SK-N-SH (cell line): Measurements from ENCODE around the gene ZDHHC21. TPM values are rescaled to one million over a fixed set of nuclear protein-coding genes. Genes with fewer than 3 reads are reported as not detected.

ENCODE experiments used
- CTCF ChIA-PET: fragments of 300-600, 350-600 bp; formaldehyde crosslinking; extraction: SDS; loops from one replicate; lab custom pipeline; 2021; lab: Yijun Ruan, JAX
- POLR2A ChIA-PET: fragments of 350-600 bp; sonication (Branson Sonifier 250); formaldehyde crosslinking; extraction: SDS; loops from one replicate; lab custom pipeline; 2020; ENCODE audit warnings: antibody characterized with exemption, inconsistent platforms; lab: Yijun Ruan, JAX
- DNase-seq: peaks from one replicate; pipeline ENCODE4 v3.0.0; 2012
- H2AFZ ChIP-seq: fragments of 200-600 bp; sonication (generic); 2 replicates; pipeline ENCODE4 v1.8.1; 2016; ENCODE audit warnings: antibody characterized with exemption, mild to moderate bottlenecking, low read depth
- H3F3A ChIP-seq: fragments of 200-600 bp; sonication (generic); replicated peaks from 2 replicates; pipeline ENCODE3; 2016; ENCODE audit warnings: antibody characterized with exemption, mild to moderate bottlenecking; ENCODE audit not compliant: insufficient read depth
- H3K27ac ChIP-seq, 2 experiments: fragments of 200-500 bp in 1 of 2; fragments of 200-600 bp in 1 of 2; sonication (Bioruptor generic) in 1 of 2; sonication (generic), shearing (Covaris generic) in 1 of 2; 2 replicates each; pipeline versions ENCODE4 v1.5.1 to v1.6.1; 2014 to 2016; ENCODE audit warnings: low read depth in 2 of 2, inconsistent platforms in 1 of 2, low read length in 1 of 2, mild to moderate bottlenecking in 1 of 2, mixed read lengths in 1 of 2
- H3K27me3 ChIP-seq: fragments of 200-600 bp; sonication (generic), shearing (Covaris generic); 2 replicates; pipeline ENCODE4 v1.6.1; 2016; ENCODE audit warnings: mixed run types; ENCODE audit not compliant: insufficient read depth
- H3K36me3 ChIP-seq, 2 experiments: fragments of 200-500 bp in 1 of 2; fragments of 200-600 bp in 1 of 2; sonication (Bioruptor generic) in 1 of 2; sonication (generic) in 1 of 2; replicated peaks in 1 of 2; 2 replicates each; pipeline versions ENCODE3 to v1.5.1; 2014 to 2016; ENCODE audit warnings: low read length in 1 of 2, mild to moderate bottlenecking in 1 of 2; ENCODE audit not compliant: insufficient read depth in 2 of 2, control insufficient read depth in 1 of 2
- H3K4me1 ChIP-seq, 2 experiments: fragments of 200-500 bp in 1 of 2; fragments of 200-600 bp in 1 of 2; sonication (Bioruptor generic) in 1 of 2; sonication (generic), shearing (Covaris generic) in 1 of 2; 2 replicates each; pipeline versions ENCODE4 v1.5.1 to v1.6.1; 2014 to 2016; ENCODE audit warnings: low read depth in 1 of 2, low read length in 1 of 2, mixed run types in 1 of 2; ENCODE audit not compliant: insufficient read depth in 2 of 2, control insufficient read depth in 1 of 2
- H3K4me2 ChIP-seq: fragments of 200-600 bp; sonication (generic), shearing (Covaris generic); 2 replicates; pipeline ENCODE4 v1.6.1; 2017; ENCODE audit warnings: mixed run types
- H3K4me3 ChIP-seq, 2 experiments: fragments of 200-500 bp in 1 of 2; fragments of 200-600 bp in 1 of 2; sonication (Bioruptor generic) in 1 of 2; sonication (generic), shearing (Covaris generic) in 1 of 2; 2 replicates each; pipeline versions ENCODE4 v1.5.1 to v1.8.1; 2014 to 2016; ENCODE audit warnings: low read depth in 2 of 2, inconsistent platforms in 1 of 2, low read length in 1 of 2, mild to moderate bottlenecking in 1 of 2, mixed read lengths in 1 of 2, moderate library complexity in 1 of 2
- H3K79me2 ChIP-seq: fragments of 200-600 bp; sonication (generic); 2 replicates; pipeline ENCODE4 v1.8.1; 2017; ENCODE audit warnings: mild to moderate bottlenecking; ENCODE audit not compliant: insufficient read depth
- H3K9ac ChIP-seq: fragments of 200-600 bp; sonication (generic); 2 replicates; pipeline ENCODE4 v1.6.1; 2017; ENCODE audit warnings: mixed run types
- H3K9me2 ChIP-seq: fragments of 200-600 bp; sonication (generic); 2 replicates; pipeline ENCODE4 v1.6.1; 2017; ENCODE audit warnings: mixed run types
- H3K9me3 ChIP-seq: fragments of 200-600 bp; sonication (generic); 2 replicates; pipeline ENCODE4 v1.6.1; 2017; ENCODE audit warnings: mixed run types, mild to moderate bottlenecking, moderate library complexity
- H4K20me1 ChIP-seq: fragments of 200-600 bp; sonication (generic); 2 replicates; pipeline ENCODE4 v1.6.1; 2017; ENCODE audit warnings: mild to moderate bottlenecking, mixed run types; ENCODE audit not compliant: insufficient read depth
- ELF1 ChIP-seq: IDR thresholded peaks from 2 replicates; pipeline ENCODE4 v1.4.0; 2012
- EP300 ChIP-seq, 2 experiments: IDR thresholded peaks; 2 replicates each; pipeline versions ENCODE4 v1.4.0 to v1.6.1; 2012; ENCODE audit warnings: borderline replicate concordance in 1 of 2, low read depth in 1 of 2, low read length in 1 of 2
- FOSL2 ChIP-seq: IDR thresholded peaks from 2 replicates; pipeline ENCODE4 v1.4.0; 2012; ENCODE audit warnings: low read depth, mild to moderate bottlenecking, moderate library complexity, borderline replicate concordance
- FOXM1 ChIP-seq: IDR thresholded peaks from 2 replicates; pipeline ENCODE4 v1.4.0; 2012; ENCODE audit warnings: low read depth, mild to moderate bottlenecking
- MAX ChIP-seq: IDR thresholded peaks from 2 replicates; pipeline ENCODE4 v1.4.0; 2012; ENCODE audit warnings: low read depth
- MXI1 ChIP-seq: IDR thresholded peaks from 2 replicates; pipeline ENCODE4 v1.6.1; 2012; ENCODE audit warnings: mild to moderate bottlenecking, low read depth, low read length, improper control_type of control experiment
- NFIC ChIP-seq: IDR thresholded peaks from 2 replicates; pipeline ENCODE4 v1.4.0; 2012; ENCODE audit warnings: borderline replicate concordance
- NRF1 ChIP-seq: IDR thresholded peaks from 2 replicates; pipeline ENCODE4 v1.6.1; 2012; ENCODE audit warnings: low read depth, mild to moderate bottlenecking, low read length
- PBX3 ChIP-seq: IDR thresholded peaks from 2 replicates; pipeline ENCODE4; 2012
- RAD21 ChIP-seq: IDR thresholded peaks from 2 replicates; pipeline ENCODE4 v1.6.1; 2012; ENCODE audit warnings: mild to moderate bottlenecking, low read length
- REST ChIP-seq: IDR thresholded peaks from 2 replicates; pipeline ENCODE4 v1.6.1; 2012; ENCODE audit warnings: mild to moderate bottlenecking, low read depth, low read length, moderate library complexity
- RXRA ChIP-seq: IDR thresholded peaks from 2 replicates; pipeline ENCODE4 v1.4.0; 2012; ENCODE audit warnings: low read depth, mild to moderate bottlenecking, borderline replicate concordance
- SIN3A ChIP-seq: IDR thresholded peaks from 2 replicates; pipeline ENCODE4 v1.6.1; 2012; ENCODE audit warnings: low read depth, mild to moderate bottlenecking, low read length, moderate library complexity, borderline replicate concordance
- SMC3 ChIP-seq: IDR thresholded peaks from 2 replicates; pipeline ENCODE4 v1.6.1; 2012; ENCODE audit warnings: low read depth, low read length, improper control_type of control experiment
- TAF1 ChIP-seq: IDR thresholded peaks from 2 replicates; pipeline ENCODE4 v1.6.1; 2012; ENCODE audit warnings: low read depth, mild to moderate bottlenecking, low read length, moderate library complexity, borderline replicate concordance
- TCF12 ChIP-seq: IDR thresholded peaks from 2 replicates; pipeline ENCODE4 v1.4.0; 2012
- USF1 ChIP-seq: IDR thresholded peaks from 2 replicates; pipeline ENCODE4 v1.4.0; 2012; ENCODE audit warnings: low read depth, borderline replicate concordance
- USF2 ChIP-seq: fragments of 150-350 bp; IDR thresholded peaks from 2 replicates; pipeline ENCODE4 v1.6.1; 2017; ENCODE audit warnings: antibody characterized with exemption, low read length, low read depth, borderline replicate concordance
- YY1 ChIP-seq: IDR thresholded peaks from 2 replicates; pipeline ENCODE4 v1.4.0; 2012; ENCODE audit warnings: low read depth, mild to moderate bottlenecking
- WGBS: methylation state at CpG from one replicate; pipeline ENCODE4 v1.1.6; 2017; ENCODE audit warnings: low lambda C conversion rate; 5-methylcytosine and 5-hydroxymethylcytosine counted together
- polyA plus RNA-seq, 3 experiments: library from polyadenylated mRNA; depleted of rRNA; stranded (reverse); fragments of >200 nt; gene quantifications; 2 replicates each; pipeline ENCODE4 v1.2.3, GENCODE V29; 2012

The ZDHHC21 gene
- polyA plus RNA-seq, 1 of the 3 experiments (the other 2 are of a cell fraction), result 2.9 TPM

- POLR2A ChIA-PET, result no interaction called here
- no peaks in the 10 kb centered on the region for H3F3A ChIP-seq
- H3K79me2 ChIP-seq, result no peaks in the 10 kb centered on the region
- no peaks in the 10 kb centered on the region for H3K9me2 ChIP-seq
- WGBS, result 62% methylated on average over 3 of the region's 3 CpGs
- no peaks in the 10 kb centered on the region for H3K27me3 ChIP-seq
- no peak overlapping the region for H2AFZ ChIP-seq
- H3K27ac ChIP-seq, result no peak overlapping the region
- H3K36me3 ChIP-seq, result peaks cover 9 to 13% of the 10 kb centered on the region in 2 experiments
- H3K4me2 ChIP-seq, result no peak overlapping the region
- H3K9me3 ChIP-seq, result 0 out of 2 replicates have a peak, but pooled peaks cover 7% of the 10 kb centered on the region
- no peak for DNase-seq
- CTCF ChIA-PET, result interaction anchor here (1.6 kb wide), 1 partner anchor 68 kb away, joined by 6 read pairs; no protein-coding TSS in a partner anchor
- H3K4me1 ChIP-seq, result no peaks in the 10 kb centered on the region
- H3K4me3 ChIP-seq, result no peak overlapping the region; a peak in 1 of 4 replicates
- H3K9ac ChIP-seq, result no peak overlapping the region
- no peaks in the 10 kb centered on the region for H4K20me1 ChIP-seq
- TF ChIP-seq TCF12, result no peak
- no peak for TF ChIP-seq ELF1
- no peak for TF ChIP-seq USF1
- TF ChIP-seq FOXM1, result no peak
- TF ChIP-seq RAD21, result no peak
- TF ChIP-seq PBX3, result no peak
- no peak for TF ChIP-seq YY1
- no peak for TF ChIP-seq SIN3A
- TF ChIP-seq MAX, result no peak
- TF ChIP-seq RXRA, result no peak
Observed at GRCh38 chr9:14593406-14593805, 99.8 kb downstream of the ZDHHC21 start.

- Histone ChIP-seq H3F3A (no peaks in the 10 kb centered on the region), H2AFZ (no peak overlapping the region), H3K79me2 (no peaks in the 10 kb centered on the region), H3K9ac (no peak overlapping the region), H3K36me3 (peaks cover 8 to 13% of the 10 kb centered on the region in 2 experiments), H3K4me3 (no peak overlapping the region), H3K27me3 (no peaks in the 10 kb centered on the region), H3K4me1 (no peaks in the 10 kb centered on the region), H3K27ac (no peak overlapping the region), H3K9me3 (0 out of 2 replicates have a peak, but pooled peaks cover 7% of the 10 kb centered on the region), H3K9me2 (no peaks in the 10 kb centered on the region), H3K4me2 (no peak overlapping the region), H4K20me1 (no peaks in the 10 kb centered on the region)
- POLR2A ChIA-PET, result no interaction called here
- DNase-seq, result no peak
- 90% methylated on average over 3 of the region's 3 CpGs for WGBS
- CTCF ChIA-PET, result no interaction called here
- TF ChIP-seq TAF1 (no peak), ELF1 (no peak), SMC3 (no peak), USF1 (no peak), RXRA (no peak), YY1 (no peak), USF2 (no peak), MAX (no peak), EP300 (IDR thresholded peaks at IDR 0.05; ENCODE audit: borderline replicate concordance in 1 of 2, low read depth in 1 of 2, low read length in 1 of 2) (no peak), TCF12 (no peak), NFIC (no peak), FOSL2 (no peak), MXI1 (no peak), NRF1 (no peak), REST (no peak)
Observed at GRCh38 chr9:14591411-14591810, 101.8 kb downstream of the ZDHHC21 start.
